GM19468 (cell line): Measurements from ENCODE around the gene CCM2L.

Source experiments
- ATAC-seq: cut with Tn5 transposase; IDR thresholded peaks from one replicate; pipeline ENCODE4 v1.9.1; 2021; ENCODE audit warnings: mild to moderate bottlenecking, moderate library complexity, moderate number of reproducible peaks; ENCODE audit not compliant: unreplicated experiment; ENCODE audit errors: extremely low read depth

The CCM2L gene

GRCh38 chr20:32010101-32010500 lies at the start of gene CCM2L:
CCM2L (plus strand) TSS chr20:32010438; CDS start chr20:32010455, 17 bp downstream.
- no peak for ATAC-seq

DNA sequence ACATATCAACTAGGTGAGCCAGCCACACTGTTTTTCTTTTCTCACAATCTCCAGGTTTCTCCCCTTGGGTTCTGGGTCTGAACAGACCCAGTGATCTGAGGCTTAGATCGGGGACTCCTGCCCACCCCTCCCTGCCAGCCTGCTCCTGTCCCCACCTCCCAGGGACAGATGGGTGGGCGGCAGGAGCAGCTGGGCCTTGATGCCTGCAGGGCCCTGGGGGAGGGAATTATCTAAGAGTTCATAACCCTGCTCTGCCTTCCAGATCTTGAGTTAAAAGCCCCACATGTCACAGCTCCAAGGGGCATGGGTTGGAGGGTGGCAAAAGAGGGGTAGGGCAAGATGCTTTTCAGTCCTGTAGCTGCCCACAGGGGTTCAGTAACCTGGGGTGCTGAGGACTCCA lies 47.5 kb upstream of the CCM2L start:
- ATAC-seq, result no peak

- ATAC-seq, result no peak
Observed at GRCh38 chr20:31963889-31964288, 46.3 kb upstream of the CCM2L start.

GRCh38 chr20:31966991-31967655 lies 43.1 kb upstream of the CCM2L start:
- ATAC-seq, result no peak

DNA sequence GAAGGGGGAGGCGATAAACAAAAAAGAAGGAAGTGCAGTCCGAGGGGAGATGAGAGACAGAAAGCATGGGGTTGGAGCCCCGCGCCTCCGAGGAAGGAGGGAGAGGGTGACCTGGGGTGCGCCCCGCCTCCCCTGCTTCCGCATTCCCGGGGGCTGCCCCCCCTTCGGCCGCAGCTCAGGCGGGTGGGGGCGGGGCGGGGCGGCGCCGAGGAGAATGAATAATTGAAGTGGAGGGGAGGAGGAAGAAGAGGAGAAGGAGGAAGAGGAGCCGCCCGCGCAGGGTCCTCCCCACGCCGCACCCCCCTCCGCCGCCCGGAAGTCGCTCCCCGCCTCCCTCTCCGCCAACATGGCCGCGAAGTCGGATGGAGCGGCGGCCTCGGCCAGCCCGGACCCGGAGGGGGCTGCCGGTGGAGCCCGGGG lies 42.4 kb upstream of the CCM2L start, which contains the start of gene XKR7:
Gene XKR7 (plus strand): TSS at position 322 of the 420 bp plus-strand sequence. CDS start 25 bp downstream, at position 347.
- ATAC-seq, result no peak

- ATAC-seq, result peak; percentile 39
Observed at GRCh38 chr20:31968291-31969126, 41.7 kb upstream of the CCM2L start.

DNA sequence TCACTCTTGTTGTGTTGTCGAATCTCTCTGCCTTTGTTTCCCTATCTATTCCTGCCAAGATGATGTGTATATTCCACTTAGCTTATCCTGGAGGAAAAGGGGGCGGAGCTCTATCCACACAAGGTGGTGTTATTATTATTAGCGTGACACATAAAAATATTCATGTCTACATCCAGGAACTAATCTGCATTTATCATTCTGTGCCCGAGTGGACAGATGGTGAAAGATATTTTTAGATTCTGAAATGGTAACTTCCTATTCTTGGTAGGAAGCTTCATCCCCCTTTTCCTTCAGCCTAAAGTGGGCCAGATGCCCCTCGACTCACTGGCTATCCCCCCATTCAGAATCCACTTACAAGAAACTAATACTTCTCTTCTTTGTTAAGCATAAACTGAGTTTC lies 40.2 kb upstream of the CCM2L start:
- ATAC-seq, result no peak

DNA sequence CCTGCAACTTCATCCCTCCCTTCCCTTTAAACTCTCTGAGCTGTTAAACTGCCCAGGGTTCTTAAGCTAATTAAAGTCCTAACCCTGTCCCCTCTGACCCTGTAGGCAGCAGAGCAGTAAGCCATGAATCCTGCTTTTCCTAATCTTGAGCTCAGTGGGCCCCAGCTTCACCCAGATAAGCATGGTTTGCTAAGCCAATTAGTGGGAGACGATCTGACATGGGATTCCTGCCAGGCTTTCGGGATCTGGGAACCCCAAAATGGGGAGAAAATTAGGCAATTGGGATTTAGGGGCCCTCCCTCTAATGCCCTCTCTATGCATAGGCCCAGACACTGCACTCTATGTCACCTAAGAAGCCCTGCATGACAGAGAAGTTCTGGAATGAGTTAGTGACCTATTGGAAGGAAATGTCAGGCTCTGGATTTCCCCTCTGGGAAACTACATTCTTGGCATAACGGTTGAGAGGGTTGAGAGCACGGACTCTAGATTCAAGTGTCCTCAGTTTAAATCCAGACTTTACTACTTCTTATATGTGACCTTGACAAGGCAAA lies 37.7 kb upstream of the CCM2L start:
- ATAC-seq, result no peak

GRCh38 chr20:31974296-31974695 lies 35.9 kb upstream of the CCM2L start:
- ATAC-seq, result no peak

- ATAC-seq, result no peak
Observed at GRCh38 chr20:31974951-31975487, 35.2 kb upstream of the CCM2L start.

DNA sequence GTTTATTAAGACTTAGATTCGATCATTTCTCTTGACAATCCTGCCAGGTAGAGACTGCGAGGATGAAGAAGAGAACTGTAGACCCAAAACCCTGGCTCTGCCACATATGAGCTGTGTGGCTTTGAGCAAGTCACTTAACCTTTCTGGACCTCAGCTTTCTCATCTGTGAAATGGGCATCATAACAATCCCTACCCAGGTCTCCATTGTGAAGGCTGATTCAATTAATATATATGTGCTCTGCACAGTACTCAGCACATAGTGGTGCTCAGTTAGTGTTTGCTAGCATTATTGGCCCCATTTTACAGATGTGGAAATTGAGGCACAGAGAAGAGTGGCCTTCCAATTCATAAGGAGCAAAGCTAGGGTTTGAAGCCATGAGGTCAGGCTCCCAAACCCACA lies 34.4 kb upstream of the CCM2L start:
- no peak for ATAC-seq

GRCh38 chr20:31977080-31977479 lies 33.2 kb upstream of the CCM2L start:
- ATAC-seq, result no peak

GRCh38 chr20:31979713-31980426 lies 30.4 kb upstream of the CCM2L start:
- no peak for ATAC-seq

DNA sequence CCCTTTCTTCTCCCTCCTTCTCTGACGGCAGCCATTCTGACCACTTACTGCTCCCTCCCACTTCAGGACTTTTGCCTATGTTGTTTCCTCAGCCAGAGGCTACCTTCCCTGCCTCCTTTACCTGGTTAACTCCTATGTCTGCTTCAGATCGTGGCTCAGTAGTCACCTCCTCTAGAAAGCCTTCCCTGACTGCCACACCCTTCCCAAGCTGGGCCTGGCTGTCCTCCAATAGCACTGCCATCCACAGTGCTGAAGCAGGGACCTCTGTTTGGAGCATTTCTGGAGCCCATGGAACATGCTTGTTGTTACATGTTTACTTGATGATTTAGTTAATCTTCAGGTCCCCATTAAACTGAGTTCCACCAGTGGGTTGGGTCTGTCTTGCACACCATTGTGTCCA lies 28.5 kb upstream of the CCM2L start:
- ATAC-seq, result no peak

GRCh38 chr20:31984981-31985471 lies 25.2 kb upstream of the CCM2L start:
- no peak for ATAC-seq

DNA sequence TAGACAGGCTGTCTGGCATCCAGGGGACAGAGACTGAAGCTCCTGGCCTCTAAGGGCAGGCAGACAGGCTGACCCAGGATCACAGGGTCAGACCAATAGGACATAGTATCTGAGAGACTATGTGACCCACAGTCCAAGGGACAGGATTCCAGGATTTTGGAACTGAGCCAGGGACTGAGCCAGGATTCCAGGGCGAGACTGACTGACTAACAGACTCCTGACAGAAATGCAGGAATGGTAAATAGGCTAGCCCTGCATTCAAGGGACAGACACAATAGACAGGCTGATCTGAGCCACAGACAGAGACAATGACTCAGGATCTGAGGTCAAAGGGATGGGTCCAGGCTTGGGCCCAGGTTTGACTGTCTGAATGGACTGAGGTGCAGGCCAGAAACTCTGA lies 22.5 kb upstream of the CCM2L start:
- ATAC-seq, result no peak

DNA sequence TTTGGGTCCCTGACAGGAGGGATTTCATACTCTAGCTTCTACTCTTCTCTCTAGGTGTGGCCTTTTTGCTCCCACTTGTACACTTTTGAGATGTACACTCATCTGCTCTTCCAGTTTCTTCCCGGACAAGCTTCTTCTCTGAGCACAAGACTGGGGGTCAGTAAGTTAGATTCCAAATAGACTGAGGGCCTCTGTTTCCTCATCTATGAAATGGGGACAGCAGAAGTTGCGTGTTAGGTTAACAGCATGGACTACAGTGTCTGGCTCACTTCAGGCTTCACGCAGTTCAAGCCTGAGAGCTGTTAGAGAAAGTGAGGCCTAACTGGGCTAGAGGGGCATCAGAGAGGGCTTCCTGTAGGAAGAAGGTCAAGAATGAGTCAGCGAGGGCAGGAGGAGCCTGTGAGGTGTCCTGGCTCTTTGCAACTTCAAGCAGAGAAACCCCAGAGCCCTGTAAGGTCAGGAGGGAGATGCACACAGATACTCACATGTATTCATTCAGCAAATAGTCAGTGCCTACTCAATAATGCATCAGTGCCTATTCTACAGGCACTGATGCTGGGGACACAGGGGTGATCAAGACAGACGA lies 21.7 kb upstream of the CCM2L start:
- ATAC-seq, result no peak

DNA sequence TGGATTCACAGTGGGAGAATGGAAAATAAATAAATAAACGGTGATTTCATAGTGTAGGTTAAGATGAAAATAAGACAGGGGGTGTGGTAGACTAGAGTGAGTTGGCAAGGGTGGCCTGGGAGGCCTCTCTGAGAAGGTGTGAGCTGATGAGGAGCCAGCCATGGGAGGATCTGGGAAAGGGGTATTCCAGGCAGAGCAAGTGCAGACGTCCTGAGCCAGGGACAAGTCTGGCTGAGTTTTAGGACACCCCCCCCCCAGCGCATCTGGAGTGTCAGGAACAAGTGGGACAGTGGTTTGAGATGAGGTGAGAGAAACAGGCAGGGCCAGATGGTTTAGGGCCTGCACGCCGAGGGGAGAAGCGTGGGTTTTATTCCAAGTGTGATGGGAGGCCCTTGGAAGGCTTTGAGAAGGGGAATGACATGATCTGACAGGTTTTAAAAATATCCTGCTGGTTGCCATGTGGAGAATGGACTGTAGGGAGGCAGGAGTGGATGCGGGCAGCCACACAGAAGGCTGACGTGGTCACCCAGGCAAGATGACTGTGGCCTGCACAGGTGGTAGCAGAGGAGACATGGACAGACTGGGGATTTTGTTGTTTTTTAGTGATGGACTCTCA lies 21.1 kb upstream of the CCM2L start:
- no peak for ATAC-seq

- ATAC-seq, result no peak
Observed at GRCh38 chr20:31990641-31991338, 19.4 kb upstream of the CCM2L start.
